GM19240 (cell line): ENCODE data around the gene SF1.
A peak's percentile ranks its signal among the peaks of the same experiment; 100 is the strongest.

Experiments
- DNase-seq: peaks from one replicate; pipeline ENCODE4 v3.0.0; 2011; ENCODE audit warnings: low spot score; ENCODE audit not compliant: insufficient read length

SF1 gene

GRCh38 chr11:64801158-64801464 is 22.8 kb upstream of the SF1 start:
- DNase-seq = no peak

- no peak for DNase-seq
Measured at GRCh38 chr11:64800303-64801157, 22.2 kb upstream of the SF1 start.

- DNase-seq = no peak
Measured at GRCh38 chr11:64799623-64800302, 21.4 kb upstream of the SF1 start.

GRCh38 chr11:64799256-64799622 is 20.9 kb upstream of the SF1 start:
- DNase-seq = no peak

- no peak for DNase-seq
Measured at GRCh38 chr11:64796757-64797541, 18.6 kb upstream of the SF1 start.

- DNase-seq = no peak
Measured at GRCh38 chr11:64796047-64796756, 17.9 kb upstream of the SF1 start.

GRCh38 chr11:64794526-64794925 is 16.2 kb upstream of the SF1 start:
- no peak for DNase-seq

GRCh38 chr11:64793271-64794160 is 15.2 kb upstream of the SF1 start:
- DNase-seq = no peak

GRCh38 chr11:64792482-64792881 is 14.1 kb upstream of the SF1 start:
- no peak for DNase-seq

GRCh38 chr11:64791781-64792291 is 13.5 kb upstream of the SF1 start:
- no peak for DNase-seq

- no peak for DNase-seq
Measured at GRCh38 chr11:64790205-64791095, 12.1 kb upstream of the SF1 start.

GRCh38 chr11:64789331-64790204 is 11.2 kb upstream of the SF1 start:
- DNase-seq = no peak

GRCh38 chr11:64788321-64789215 is 10.2 kb upstream of the SF1 start:
- no peak for DNase-seq

GRCh38 chr11:64787526-64788320 is 9.4 kb upstream of the SF1 start:
- peak; percentile 77 for DNase-seq

- DNase-seq = no peak
Measured at GRCh38 chr11:64786308-64786707, 8.0 kb upstream of the SF1 start.

- DNase-seq = no peak
Measured at GRCh38 chr11:64784813-64785581, 6.7 kb upstream of the SF1 start.
